HK-2 (cell line): ENCODE data around the gene SYT17.

ENCODE experiments used
- DNase-seq: peaks from one replicate; pipeline ENCODE4 v3.0.0-alpha.2; 2018; ENCODE audit not compliant: unreplicated experiment

Gene SYT17

GRCh38 chr16:19264123-19264673, 96.2 kb downstream of the SYT17 start:
- DNase-seq: no peak

GRCh38 chr16:19265380-19265930, 97.4 kb downstream of the SYT17 start:
- no peak for DNase-seq

GRCh38 chr16:19266774-19267173, 98.7 kb downstream of the SYT17 start:
- no peak for DNase-seq

GRCh38 chr16:19269098-19269497, 101.1 kb downstream of the SYT17 start:
- no peak for DNase-seq

- no peak for DNase-seq
These were observed 106.2 kb downstream of the SYT17 start for GRCh38 chr16:19274165-19274797.

- DNase-seq: no peak
These were observed 110.4 kb downstream of the SYT17 start for GRCh38 chr16:19278403-19278802.

- DNase-seq: no peak
These were observed 113.2 kb downstream of the SYT17 start for GRCh38 chr16:19281246-19281645.

- no peak for DNase-seq
These were observed 114.1 kb downstream of the SYT17 start for GRCh38 chr16:19282101-19282500.

GRCh38 chr16:19283637-19284036, 115.6 kb downstream of the SYT17 start:
- no peak for DNase-seq

- no peak for DNase-seq
These were observed 116.2 kb downstream of the SYT17 start for GRCh38 chr16:19284207-19284606.

GRCh38 chr16:19285431-19285830, 117.4 kb downstream of the SYT17 start, which contains the start of gene CLEC19A:
Gene CLEC19A (plus strand): TSS chr16:19285731. CDS start chr16:19285852, 121 bp downstream.
- DNase-seq: no peak

- no peak for DNase-seq
These were observed 118.8 kb downstream of the SYT17 start for GRCh38 chr16:19286827-19287226.

GRCh38 chr16:19287241-19287640, 119.2 kb downstream of the SYT17 start:
- DNase-seq: no peak

- no peak for DNase-seq
These were observed 121.1 kb downstream of the SYT17 start for GRCh38 chr16:19288872-19289799.

GRCh38 chr16:19289811-19290485, 121.9 kb downstream of the SYT17 start:
- DNase-seq: no peak

GRCh38 chr16:19290860-19291259, 122.8 kb downstream of the SYT17 start:
- no peak for DNase-seq

GRCh38 chr16:19291475-19291874, 123.4 kb downstream of the SYT17 start:
- no peak for DNase-seq

GRCh38 chr16:19292186-19292585, 124.1 kb downstream of the SYT17 start:
- DNase-seq: no peak

- DNase-seq: no peak
These were observed 126.2 kb downstream of the SYT17 start for GRCh38 chr16:19294156-19294649.

- DNase-seq: no peak
These were observed 127.4 kb downstream of the SYT17 start for GRCh38 chr16:19295393-19295792.

- DNase-seq: no peak
These were observed 129.4 kb downstream of the SYT17 start for GRCh38 chr16:19297454-19297853.

GRCh38 chr16:19299565-19299964, 131.5 kb downstream of the SYT17 start:
- DNase-seq: no peak
